Measurements from ENCODE around the gene RIPOR2.

- no peak for TF ChIP-seq ETV6 (CRISPR knock-in tag; conservative IDR thresholded peaks at IDR 0.05)
- TF ChIP-seq FOXA3 (CRISPR knock-in tag; IDR thresholded peaks at IDR 0.05): no peak
These were observed 44.8 kb downstream of the RIPOR2 start for GRCh38 chr6:24891004-24891403.
